Osteoblast (primary cell): Measurements from ENCODE around the gene ADCY7. TPM values are rescaled to one million over a fixed set of nuclear protein-coding genes. Genes with fewer than 3 reads are reported as not detected.

ENCODE experiments used
- small RNA-seq: library from RNA; depleted of rRNA; stranded (forward); fragments of <200 nt; gene quantifications from one replicate; pipeline ENCODE3, GENCODE V24; 2012
- total RNA-seq: library from RNA; depleted of rRNA; stranded (reverse); fragments of >200 nt; gene quantifications from 2 replicates; pipeline ENCODE4 v1.2.3, GENCODE V29; 2012

ADCY7 gene
- total RNA-seq, 1 donor, result 51.0 TPM

Small RNA genes within 50 kb of the gene (small RNA-seq; reads per million reads assigned to genes)
- gene MIR6771, result not detected

Other genes with a start within 250 kb of the ADCY7 start
- gene CNEP1R1, start 241.3 kb upstream of the ADCY7 start, total RNA-seq, result 27.1 and 30.1 TPM in 2 replicates
- gene HEATR3, start 200.6 kb upstream of the ADCY7 start, total RNA-seq, result 19.5 and 20.6 TPM in 2 replicates
- 8.5 and 10.1 TPM in 2 replicates for gene TENT4B, start 113.2 kb upstream of the ADCY7 start, total RNA-seq
- 22.8 and 30.6 TPM in 2 replicates for gene BRD7, start 102.4 kb downstream of the ADCY7 start, total RNA-seq